Natural killer cell (primary cell): Measurements from ENCODE around the gene COX11. TPM values are rescaled to one million over a fixed set of nuclear protein-coding genes. Genes with fewer than 3 reads are reported as not detected.

ENCODE experiments used
- ATAC-seq, 3 donors: fragments of 150-1000 bp in 2 of 3; fragments of 200-7000 bp in 1 of 3; cut with Tn5 transposase; 1 replicate in 1 of 3; 2 replicates in 2 of 3; pipeline ENCODE4 v1.10.0; 2021; ENCODE audit warnings: mild to moderate bottlenecking in 2 of 3, moderate library complexity in 2 of 3
- DNase-seq, 2 donors: peaks; one replicate each; pipeline versions ENCODE4 v3.0.0 to v3.0.0-alpha.2; 2013 to 2021; ENCODE audit warnings: mixed read lengths in 1 of 2
- H3K27ac ChIP-seq: one replicate; pipeline ENCODE4 v1.5.1; 2013; ENCODE audit warnings: mild to moderate bottlenecking, low read length
- H3K27me3 ChIP-seq: one replicate; pipeline ENCODE4 v1.6.1; 2013; ENCODE audit warnings: low read length; ENCODE audit not compliant: control insufficient read depth, insufficient read depth
- H3K36me3 ChIP-seq: one replicate; pipeline ENCODE4 v1.6.1; 2013; ENCODE audit warnings: low read length; ENCODE audit not compliant: control insufficient read depth, insufficient read depth
- H3K4me1 ChIP-seq: one replicate; pipeline ENCODE4 v1.6.1; 2013; ENCODE audit warnings: low read length; ENCODE audit not compliant: control insufficient read depth, insufficient read depth
- H3K4me3 ChIP-seq: one replicate; pipeline ENCODE4 v1.5.1; 2013; ENCODE audit warnings: low read length
- H3K9me3 ChIP-seq: one replicate; pipeline ENCODE4 v1.6.1; 2013; ENCODE audit warnings: low read length; ENCODE audit not compliant: control insufficient read depth, insufficient read depth
- H3K27ac Mint-ChIP-seq, 2 donors: one replicate each; pipeline ENCODE4 v1.8.0; 2022; ENCODE audit warnings: mild to moderate bottlenecking in 2 of 2, mixed read lengths in 2 of 2, moderate library complexity in 1 of 2
- H3K27me3 Mint-ChIP-seq, 2 donors: one replicate each; pipeline ENCODE4 v1.8.0; 2022; ENCODE audit warnings: low read depth in 2 of 2, mixed read lengths in 2 of 2
- H3K36me3 Mint-ChIP-seq: one replicate; pipeline ENCODE4 v1.8.0; 2022; ENCODE audit warnings: mixed read lengths
- H3K4me1 Mint-ChIP-seq, 2 donors: one replicate each; pipeline ENCODE4 v1.8.0; 2022; ENCODE audit warnings: mixed read lengths in 2 of 2
- H3K4me3 Mint-ChIP-seq: one replicate; pipeline ENCODE4 v1.8.0; 2022; ENCODE audit warnings: mild to moderate bottlenecking, moderate library complexity, mixed read lengths
- H3K9me3 Mint-ChIP-seq, 2 donors: one replicate each; pipeline ENCODE4 v1.8.0; 2022; ENCODE audit warnings: mixed read lengths in 2 of 2
- WGBS: methylation state at CpG from one replicate; pipeline ENCODE4 v1.1.7; 2013; ENCODE audit warnings: missing lambda C conversion rate; ENCODE audit not compliant: insufficient coverage; 5-methylcytosine and 5-hydroxymethylcytosine counted together
- intact Hi-C: fragments of 100-400 bp; cut with micrococcal nuclease; formaldehyde crosslinking; loops from one replicate; pipeline ENCODE4 v1.14.2; 2022
- total RNA-seq, 4 donors: library from RNA; stranded (reverse); fragments of 120-200 nt in 1 of 4; gene quantifications; one replicate each; pipeline versions ENCODE4 v1.2.3 to v1.2.4, GENCODE V29; 2013 to 2022
- TF ChIP-seq, protein P1 (sequence below): fragments of 200-600 bp; IDR thresholded peaks from one replicate; pipeline ENCODE4 v1.8.0; 2022; ENCODE audit warnings: antibody characterized with exemption

COX11 gene
- total RNA-seq, 3 donors from 2014 or later (not counting 1 experiment from before 2014, with no cell fraction given): 20.2 to 33.7 (median 26.9) TPM

DNA sequence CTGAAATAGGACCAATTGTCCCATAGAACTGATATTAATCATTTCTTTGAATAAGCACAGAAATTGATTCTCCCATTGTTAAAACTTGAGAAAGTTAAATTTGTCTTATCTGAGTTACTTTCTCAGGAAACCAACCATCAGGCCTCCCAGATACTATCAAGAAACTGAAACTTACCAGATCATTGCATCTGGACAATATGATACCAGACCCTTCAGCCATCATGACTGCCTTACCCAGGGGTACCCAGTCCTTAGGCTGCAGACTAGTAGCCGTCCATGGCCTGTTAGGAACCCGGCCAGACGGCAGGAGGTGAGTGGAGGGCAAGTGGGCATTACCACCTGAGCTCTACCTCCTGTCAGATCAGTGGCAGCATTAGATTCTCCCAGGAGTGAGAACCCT is 7.9 kb upstream of the COX11 start:
- Mint-ChIP-seq H3K4me1 (no peaks in the 10 kb centered on the region), H3K27me3 (no peaks in the 10 kb centered on the region), H3K27ac (no peak overlapping the region), H3K4me3 (no peak overlapping the region), H3K36me3 (no peaks in the 10 kb centered on the region), H3K9me3 (no peaks in the 10 kb centered on the region)
- Histone ChIP-seq H3K4me1 (no peaks in the 10 kb centered on the region), H3K9me3 (peaks cover 8% of the 10 kb centered on the region), H3K27me3 (no peaks in the 10 kb centered on the region), H3K36me3 (no peaks in the 10 kb centered on the region), H3K4me3 (no peak overlapping the region), H3K27ac (no peak overlapping the region)
- no peak for DNase-seq
- intact Hi-C loops: no loop called here
- no peak for ATAC-seq
- WGBS: 92% methylated on average over 3 of the region's 3 CpGs
- TF ChIP-seq, protein P1, sequence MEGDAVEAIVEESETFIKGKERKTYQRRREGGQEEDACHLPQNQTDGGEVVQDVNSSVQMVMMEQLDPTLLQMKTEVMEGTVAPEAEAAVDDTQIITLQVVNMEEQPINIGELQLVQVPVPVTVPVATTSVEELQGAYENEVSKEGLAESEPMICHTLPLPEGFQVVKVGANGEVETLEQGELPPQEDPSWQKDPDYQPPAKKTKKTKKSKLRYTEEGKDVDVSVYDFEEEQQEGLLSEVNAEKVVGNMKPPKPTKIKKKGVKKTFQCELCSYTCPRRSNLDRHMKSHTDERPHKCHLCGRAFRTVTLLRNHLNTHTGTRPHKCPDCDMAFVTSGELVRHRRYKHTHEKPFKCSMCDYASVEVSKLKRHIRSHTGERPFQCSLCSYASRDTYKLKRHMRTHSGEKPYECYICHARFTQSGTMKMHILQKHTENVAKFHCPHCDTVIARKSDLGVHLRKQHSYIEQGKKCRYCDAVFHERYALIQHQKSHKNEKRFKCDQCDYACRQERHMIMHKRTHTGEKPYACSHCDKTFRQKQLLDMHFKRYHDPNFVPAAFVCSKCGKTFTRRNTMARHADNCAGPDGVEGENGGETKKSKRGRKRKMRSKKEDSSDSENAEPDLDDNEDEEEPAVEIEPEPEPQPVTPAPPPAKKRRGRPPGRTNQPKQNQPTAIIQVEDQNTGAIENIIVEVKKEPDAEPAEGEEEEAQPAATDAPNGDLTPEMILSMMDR: no peak

DNA sequence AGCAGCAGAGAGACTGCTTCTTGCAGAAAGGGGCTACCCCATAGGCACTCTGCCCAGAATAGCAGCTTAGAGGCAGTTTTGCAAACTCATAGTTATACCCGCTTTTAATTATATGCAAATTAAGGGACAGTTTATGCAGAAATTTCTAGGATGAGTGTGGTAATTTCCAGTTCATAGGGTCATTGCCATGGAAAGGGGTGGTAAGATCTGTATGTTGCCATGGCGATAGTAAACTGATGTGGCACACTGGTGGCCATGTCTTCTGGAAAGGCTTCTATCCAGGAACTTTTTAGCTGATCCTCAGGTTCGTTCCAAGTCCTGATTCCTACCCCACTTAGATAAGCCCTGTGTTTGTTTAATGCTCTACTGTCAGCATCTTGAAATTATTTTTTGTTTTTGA is 6.3 kb upstream of the COX11 start:
- no peaks in the 10 kb centered on the region for H3K9me3 Mint-ChIP-seq
- TF ChIP-seq, protein P1: no peak
- Histone ChIP-seq H3K36me3 (no peaks in the 10 kb centered on the region), H3K27ac (no peak overlapping the region), H3K9me3 (no peaks in the 10 kb centered on the region), H3K4me3 (no peak overlapping the region), H3K4me1 (peaks cover under 1% of the 10 kb centered on the region), H3K27me3 (no peaks in the 10 kb centered on the region)
- DNase-seq: no peak
- no peaks in the 10 kb centered on the region for H3K36me3 Mint-ChIP-seq
- no peak overlapping the region for H3K27ac Mint-ChIP-seq
- H3K4me3 Mint-ChIP-seq: no peak overlapping the region
- WGBS: 86% methylated on average over 3 of the region's 3 CpGs
- no peak for ATAC-seq
- intact Hi-C loops: no loop called here
- H3K27me3 Mint-ChIP-seq: no peaks in the 10 kb centered on the region
- no peaks in the 10 kb centered on the region for H3K4me1 Mint-ChIP-seq

DNA sequence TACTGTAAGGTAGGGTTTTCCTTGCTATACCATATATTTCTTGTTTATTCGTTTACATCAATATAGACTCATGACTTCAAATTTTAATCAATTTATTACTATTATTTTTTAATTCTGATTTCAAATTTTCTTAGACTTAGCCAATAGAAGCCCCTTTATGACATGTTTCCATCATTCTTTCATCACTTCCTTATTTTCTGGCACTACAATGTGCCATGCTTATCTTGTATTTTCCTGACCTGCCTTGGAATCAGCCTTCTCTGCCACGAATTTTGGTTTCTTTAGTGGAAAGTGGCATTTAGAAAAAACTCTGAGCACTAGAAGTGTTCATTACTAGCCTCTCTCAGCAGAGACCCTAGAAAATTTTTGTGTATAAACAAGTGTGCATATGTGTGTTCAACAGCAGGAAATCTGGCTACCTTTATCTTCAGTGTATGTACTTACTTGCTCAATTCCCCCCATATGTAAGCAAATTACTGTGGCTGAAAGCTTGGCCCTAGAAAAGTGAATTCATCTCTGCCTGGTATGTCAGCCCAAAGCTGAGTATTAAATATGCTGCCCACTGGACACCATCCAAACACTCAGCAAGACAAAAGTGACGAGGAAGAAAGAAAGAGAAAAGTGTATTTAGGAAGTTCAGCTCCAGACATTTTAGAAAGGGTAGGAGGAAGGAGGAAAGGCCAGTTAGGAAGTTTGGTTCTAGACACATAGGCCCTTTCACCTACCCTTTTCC is 4.1 kb upstream of the COX11 start:
- Mint-ChIP-seq H3K4me3 (no peak overlapping the region), H3K27me3 (no peaks in the 10 kb centered on the region), H3K4me1 (no peaks in the 10 kb centered on the region), H3K9me3 (no peaks in the 10 kb centered on the region), H3K27ac (no peak overlapping the region), H3K36me3 (no peaks in the 10 kb centered on the region)
- WGBS: 89% methylated on average over 1 of the region's 3 CpGs
- no peak overlapping the region for H3K4me3 ChIP-seq
- no peaks in the 10 kb centered on the region for H3K27me3 ChIP-seq
- no peak for DNase-seq
- TF ChIP-seq, protein P1: no peak
- intact Hi-C loops: no loop called here
- peaks cover 12% of the 10 kb centered on the region for H3K4me1 ChIP-seq
- H3K27ac ChIP-seq: no peak overlapping the region
- no peak for ATAC-seq
- H3K36me3 ChIP-seq: no peaks in the 10 kb centered on the region
- no peaks in the 10 kb centered on the region for H3K9me3 ChIP-seq

DNA sequence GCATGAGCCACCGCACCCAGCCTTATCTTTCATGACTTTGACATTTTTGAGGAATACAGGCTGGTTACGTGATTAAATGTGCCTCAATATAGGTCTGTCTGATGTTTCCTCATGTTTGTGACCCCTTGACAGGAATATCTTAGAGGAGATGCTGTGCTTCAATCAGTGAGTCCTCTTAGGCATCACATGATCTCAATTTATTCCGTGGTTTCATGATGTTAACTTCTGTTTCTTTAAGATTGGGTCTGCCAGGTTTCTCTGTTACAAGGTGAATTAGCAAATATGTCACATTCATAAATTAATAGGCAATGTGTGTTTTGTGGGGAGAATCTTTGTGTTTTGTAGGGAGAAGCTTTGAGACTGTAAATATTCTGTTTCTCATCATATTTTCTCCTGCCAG is 3.4 kb upstream of the COX11 start:
- no peak for ATAC-seq

More for the DNA sequence above, 3.4 kb upstream of the COX11 start:
- H3K4me3 Mint-ChIP-seq: no peak overlapping the region
- H3K9me3 Mint-ChIP-seq: no peaks in the 10 kb centered on the region
- 97% methylated on average over 3 of the region's 3 CpGs for WGBS
- H3K36me3 ChIP-seq: no peaks in the 10 kb centered on the region
- no peaks in the 10 kb centered on the region for H3K27me3 ChIP-seq
- intact Hi-C loops: no loop called here
- no peaks in the 10 kb centered on the region for H3K9me3 ChIP-seq
- no peak overlapping the region for H3K27ac Mint-ChIP-seq
- H3K27me3 Mint-ChIP-seq: no peaks in the 10 kb centered on the region
- H3K36me3 Mint-ChIP-seq: no peaks in the 10 kb centered on the region
- H3K27ac ChIP-seq: no peak overlapping the region
- no peak for DNase-seq
- peaks cover 14% of the 10 kb centered on the region for H3K4me1 ChIP-seq
- TF ChIP-seq, protein P1: no peak
- H3K4me1 Mint-ChIP-seq: no peaks in the 10 kb centered on the region
- H3K4me3 ChIP-seq: no peak overlapping the region
